Mesothelial cell of epicardium (in vitro differentiated cells): ENCODE data around the gene DAAM2. TPM values are rescaled to one million over a fixed set of nuclear protein-coding genes. Genes with fewer than 3 reads are reported as not detected.
A peak's percentile ranks its signal among the peaks of the same experiment; 100 is the strongest.

Experiments
- DNase-seq, 2 experiments: peaks; one replicate each; pipeline ENCODE4 v3.0.0; 2021; ENCODE audit warnings: low spot score in 2 of 2; ENCODE audit not compliant: unreplicated experiment in 2 of 2
- H3K27ac Mint-ChIP-seq: 2 replicates; pipeline ENCODE4 v1.8.0; 2021; ENCODE audit warnings: mixed read lengths
- H3K27me3 Mint-ChIP-seq: 2 replicates; pipeline ENCODE4 v1.8.0; 2021; ENCODE audit warnings: low read depth, mixed read lengths
- H3K36me3 Mint-ChIP-seq: 2 replicates; pipeline ENCODE4 v1.8.0; 2021; ENCODE audit warnings: mixed read lengths
- H3K4me1 Mint-ChIP-seq: 2 replicates; pipeline ENCODE4 v1.8.0; 2021; ENCODE audit warnings: mixed read lengths
- H3K4me3 Mint-ChIP-seq: 2 replicates; pipeline ENCODE4 v1.8.0; 2021; ENCODE audit warnings: mild to moderate bottlenecking, moderate library complexity, mixed read lengths
- H3K9me3 Mint-ChIP-seq: 2 replicates; pipeline ENCODE4 v1.8.0; 2021; ENCODE audit warnings: mixed read lengths
- CTCF ChIP-seq: fragments of 200-600 bp; sonication (generic); IDR thresholded peaks from one replicate; pipeline ENCODE4 v1.5.0; 2021; ENCODE audit warnings: antibody characterized with exemption; ENCODE audit not compliant: unreplicated experiment
- total RNA-seq: library from RNA; stranded (reverse); gene quantifications from 3 replicates; pipeline ENCODE4 v1.2.1, GENCODE V29; 2021

DAAM2 gene
- total RNA-seq, 1 donor from 2014 or later = 13.7 TPM

DNA sequence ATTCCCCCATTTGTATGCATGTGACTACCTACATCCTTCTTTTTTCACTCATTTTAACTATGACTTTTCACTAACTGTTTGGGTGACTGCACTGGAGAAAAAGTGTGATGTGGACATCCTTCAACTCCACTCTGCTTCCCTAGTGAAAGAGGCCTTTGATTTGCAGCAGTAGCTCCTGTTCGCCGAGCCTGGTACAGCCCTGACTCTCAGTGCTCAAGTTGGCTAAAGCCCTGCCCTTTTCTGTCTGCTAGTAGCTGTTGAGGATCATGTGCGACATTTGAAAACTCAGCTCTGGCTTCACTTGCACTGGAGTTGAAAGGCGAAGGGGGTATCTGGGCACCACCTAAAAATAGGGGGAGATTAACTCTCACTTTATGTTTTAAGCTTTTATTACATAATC, 42.1 kb downstream of the DAAM2 start:
- H3K36me3 Mint-ChIP-seq = no peaks in the 10 kb centered on the region
- H3K4me3 Mint-ChIP-seq = no peak overlapping the region
- H3K4me1 Mint-ChIP-seq = peaks cover 10% of the 10 kb centered on the region
- H3K9me3 Mint-ChIP-seq = no peaks in the 10 kb centered on the region
- H3K27ac Mint-ChIP-seq = no peak overlapping the region
- DNase-seq = no peak
- no peak for TF ChIP-seq CTCF
- H3K27me3 Mint-ChIP-seq = no peaks in the 10 kb centered on the region

GRCh38 chr6:39834866-39835265, 42.7 kb downstream of the DAAM2 start:
- peaks cover 10% of the 10 kb centered on the region for H3K4me1 Mint-ChIP-seq

GRCh38 chr6:39835821-39836295, 43.7 kb downstream of the DAAM2 start:
- Mint-ChIP-seq H3K4me3 (no peak overlapping the region), H3K9me3 (no peaks in the 10 kb centered on the region), H3K27ac (peak overlapping the region; percentile 10), H3K27me3 (no peaks in the 10 kb centered on the region), H3K4me1 (peaks cover 10% of the 10 kb centered on the region), H3K36me3 (no peaks in the 10 kb centered on the region)
- no peak for TF ChIP-seq CTCF
- DNase-seq = no peak

More at GRCh38 chr6:39834866-39835265, 42.7 kb downstream of the DAAM2 start:
- no peak for TF ChIP-seq CTCF
- Mint-ChIP-seq H3K27ac (no peak overlapping the region), H3K9me3 (no peaks in the 10 kb centered on the region), H3K4me3 (no peak overlapping the region), H3K36me3 (no peaks in the 10 kb centered on the region), H3K27me3 (no peaks in the 10 kb centered on the region)
- DNase-seq = no peak

DNA sequence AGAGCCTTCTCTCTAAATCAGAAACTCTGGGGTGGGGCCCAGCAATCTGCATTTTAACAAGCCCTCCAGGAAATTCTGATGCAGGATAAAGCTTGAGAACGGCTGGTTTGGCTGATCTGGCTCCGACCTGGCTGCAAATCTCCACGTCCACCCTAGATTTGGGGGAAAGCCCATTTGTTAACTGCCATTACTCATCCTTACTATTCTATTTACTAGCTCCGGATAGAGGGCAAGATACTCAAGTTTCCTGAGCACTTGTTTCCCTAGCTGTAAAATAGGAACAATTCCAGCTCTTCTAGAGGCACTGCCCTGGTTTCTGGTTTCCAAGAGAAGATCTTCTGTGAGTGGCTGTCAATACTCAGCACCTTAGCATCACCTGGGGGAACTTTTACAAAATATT, 44.4 kb downstream of the DAAM2 start:
- Mint-ChIP-seq H3K36me3 (no peaks in the 10 kb centered on the region), H3K9me3 (no peaks in the 10 kb centered on the region), H3K4me3 (no peak overlapping the region), H3K4me1 (peaks cover 10% of the 10 kb centered on the region), H3K27ac (no peak overlapping the region), H3K27me3 (no peaks in the 10 kb centered on the region)
- TF ChIP-seq CTCF = no peak
- no peak for DNase-seq

- no peak for DNase-seq
- H3K4me1 Mint-ChIP-seq = peaks cover 12% of the 10 kb centered on the region
- H3K4me3 Mint-ChIP-seq = no peak overlapping the region
- no peaks in the 10 kb centered on the region for H3K27me3 Mint-ChIP-seq
- no peak overlapping the region for H3K27ac Mint-ChIP-seq
- no peaks in the 10 kb centered on the region for H3K9me3 Mint-ChIP-seq
- no peak for TF ChIP-seq CTCF
- H3K36me3 Mint-ChIP-seq = no peaks in the 10 kb centered on the region
Observed at GRCh38 chr6:39839445-39839844, 47.3 kb downstream of the DAAM2 start.

DNA sequence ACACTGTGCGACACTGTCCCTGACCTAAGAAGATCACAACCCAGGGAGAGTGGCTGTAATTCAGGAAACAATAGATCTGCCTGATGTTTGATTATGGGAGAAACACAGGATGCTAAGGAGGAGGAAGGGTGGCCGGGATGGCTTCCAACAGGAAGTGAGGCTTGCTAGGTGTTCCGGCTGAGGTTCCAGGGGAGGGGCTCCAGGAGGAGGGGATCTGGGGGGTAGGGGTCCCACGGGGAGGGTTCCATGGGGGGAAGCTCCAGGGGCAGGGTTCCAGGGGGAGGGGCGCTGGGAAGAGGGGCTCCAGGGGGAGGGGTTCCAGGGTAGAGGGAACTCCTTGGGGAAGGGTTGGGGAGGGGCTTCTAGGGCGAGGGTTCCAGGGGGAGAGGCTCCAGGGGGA, 48.6 kb downstream of the DAAM2 start:
- no peaks in the 10 kb centered on the region for H3K36me3 Mint-ChIP-seq
- H3K4me1 Mint-ChIP-seq = peaks cover 7% of the 10 kb centered on the region
- no peak for TF ChIP-seq CTCF
- H3K27ac Mint-ChIP-seq = no peak overlapping the region
- H3K9me3 Mint-ChIP-seq = no peaks in the 10 kb centered on the region
- no peak for DNase-seq
- no peaks in the 10 kb centered on the region for H3K27me3 Mint-ChIP-seq
- H3K4me3 Mint-ChIP-seq = no peak overlapping the region
